Keratinocyte (primary cell): Measurements from ENCODE around the gene ATP9B. TPM values are rescaled to one million over a fixed set of nuclear protein-coding genes. Genes with fewer than 3 reads are reported as not detected.

Experiments used
- DNase-seq: peaks from one replicate; pipeline ENCODE4 v3.0.0-alpha.2; 2011; ENCODE audit warnings: low read depth, missing footprints, low spot score
- FAIRE-seq: peaks from 2 replicates; lab custom pipeline; 2011; peaks lifted over from hg19 to GRCh38; lab: Jason Lieb, UNC
- H2AFZ ChIP-seq: 2 replicates; pipeline ENCODE4 v1.6.0; 2012; ENCODE audit warnings: low read length, control low read depth, inconsistent platforms; ENCODE audit not compliant: control insufficient read depth
- H3K27ac ChIP-seq: 2 replicates; pipeline ENCODE4 v1.5.1; 2011; ENCODE audit warnings: low read length; ENCODE audit not compliant: control insufficient read depth, insufficient read depth
- H3K27me3 ChIP-seq: 3 replicates; pipeline ENCODE4 v1.6.0; 2011; ENCODE audit warnings: low read length; ENCODE audit not compliant: control insufficient read depth, insufficient read depth; ENCODE audit errors: extremely low read depth
- H3K36me3 ChIP-seq, 2 experiments: 2 replicates in 1 of 2; 3 replicates in 1 of 2; pipeline ENCODE4 v1.5.1; 2011; ENCODE audit warnings: low read length in 2 of 2, mild to moderate bottlenecking in 1 of 2; ENCODE audit not compliant: control insufficient read depth in 2 of 2, insufficient read depth in 2 of 2; ENCODE audit errors: extremely low read depth in 1 of 2
- H3K4me1 ChIP-seq: 3 replicates; pipeline ENCODE4 v1.5.1; 2011; ENCODE audit warnings: low read length; ENCODE audit not compliant: control insufficient read depth, insufficient read depth; ENCODE audit errors: extremely low read depth
- H3K4me2 ChIP-seq: 3 replicates; pipeline ENCODE4 v1.6.0; 2011; ENCODE audit warnings: low read depth, low read length; ENCODE audit not compliant: control insufficient read depth, insufficient read depth; ENCODE audit errors: extremely low read depth
- H3K4me3 ChIP-seq, 3 experiments: fragments of 200-600 bp in 1 of 3; sonication (generic) in 1 of 3; 2 replicates in 2 of 3; 3 replicates in 1 of 3; pipeline ENCODE4 v1.5.1; 2011 to 2016; ENCODE audit warnings: low read length in 3 of 3, mild to moderate bottlenecking in 3 of 3, control low read depth in 2 of 3, inconsistent platforms in 1 of 3, low read depth in 1 of 3, mixed read lengths in 1 of 3, mixed run types in 1 of 3, moderate library complexity in 1 of 3; ENCODE audit not compliant: control insufficient read depth in 2 of 3, insufficient read depth in 2 of 3; ENCODE audit errors: extremely low read depth in 1 of 3
- H3K79me2 ChIP-seq: 2 replicates; pipeline ENCODE4 v1.6.0; 2012; ENCODE audit warnings: low read length; ENCODE audit not compliant: control insufficient read depth, insufficient read depth
- H3K9ac ChIP-seq: 3 replicates; pipeline ENCODE4 v1.6.0; 2011; ENCODE audit warnings: low read length; ENCODE audit not compliant: control insufficient read depth, insufficient read depth; ENCODE audit errors: extremely low read depth
- H3K9me1 ChIP-seq: 3 replicates; pipeline ENCODE4 v1.6.0; 2011; ENCODE audit warnings: low read length; ENCODE audit not compliant: control insufficient read depth, insufficient read depth; ENCODE audit errors: extremely low read depth
- H3K9me3 ChIP-seq: 2 replicates; pipeline ENCODE4 v1.5.1; 2012; ENCODE audit warnings: low read depth, low read length; ENCODE audit not compliant: control insufficient read depth
- H4K20me1 ChIP-seq: 3 replicates; pipeline ENCODE4 v1.6.0; 2011; ENCODE audit warnings: low read length; ENCODE audit not compliant: control insufficient read depth, insufficient read depth; ENCODE audit errors: extremely low read depth
- EZH2 ChIP-seq: IDR thresholded peaks from one replicate; pipeline ENCODE4 v1.6.1; 2012; ENCODE audit warnings: inconsistent platforms, mild to moderate bottlenecking, low read length, moderate library complexity
- dilution Hi-C: fragments of 300-500 bp; cut with MboI; formaldehyde crosslinking; loops from one replicate; pipeline ENCODE4 v1.7.0; 2020; ENCODE audit warnings: low sequenced_read_pairs; ENCODE audit not compliant: extremely low pct_ligation_motif_present
- polyA plus RNA-seq, 5 experiments: library from polyadenylated mRNA; depleted of rRNA in 3 of 5; stranded (reverse) in 3 of 5; stranded (forward) in 1 of 5; unstranded in 1 of 5; fragments of >200 nt; gene quantifications; 1 replicate in 1 of 5; 2 replicates in 3 of 5; 3 replicates in 1 of 5; pipeline versions ENCODE4 v1.2.1 to v1.2.3, GENCODE V29; 2011 to 2012; ENCODE audit warnings: missing spikeins in 2 of 5, low read depth in 1 of 5, low replicate concordance in 1 of 5
- TF ChIP-seq, protein P1 (sequence below), 3 experiments: IDR thresholded peaks in 1 of 3; conservative IDR thresholded peaks in 1 of 3; optimal IDR thresholded peaks in 1 of 3; 2 replicates in 2 of 3; 3 replicates in 1 of 3; pipeline versions ENCODE3 to v1.5.1; 2011; ENCODE audit warnings: low read length in 3 of 3, mild to moderate bottlenecking in 3 of 3, moderate library complexity in 2 of 3, control low read depth in 1 of 3, inconsistent platforms in 1 of 3; ENCODE audit not compliant: insufficient read depth in 2 of 3; ENCODE audit errors: extremely low read depth in 1 of 3

Gene ATP9B
- polyA plus RNA-seq, 1 donor (not counting 4 experiments of a cell fraction or from before 2014, with no cell fraction given), result 16.1 TPM

- DNase-seq, result no peak
- Histone ChIP-seq H3K4me3 (no peak overlapping the region), H3K9me3 (no peaks in the 10 kb centered on the region), H3K4me1 (no peaks in the 10 kb centered on the region), H3K36me3 (no peaks in the 10 kb centered on the region), H3K27me3 (no peaks in the 10 kb centered on the region), H4K20me1 (no peaks in the 10 kb centered on the region), H3K27ac (no peak overlapping the region), H3K4me2 (no peak overlapping the region), H2AFZ (no peak overlapping the region), H3K79me2 (no peaks in the 10 kb centered on the region), H3K9ac (no peak overlapping the region), H3K9me1 (no peaks in the 10 kb centered on the region)
- TF ChIP-seq, protein P1, sequence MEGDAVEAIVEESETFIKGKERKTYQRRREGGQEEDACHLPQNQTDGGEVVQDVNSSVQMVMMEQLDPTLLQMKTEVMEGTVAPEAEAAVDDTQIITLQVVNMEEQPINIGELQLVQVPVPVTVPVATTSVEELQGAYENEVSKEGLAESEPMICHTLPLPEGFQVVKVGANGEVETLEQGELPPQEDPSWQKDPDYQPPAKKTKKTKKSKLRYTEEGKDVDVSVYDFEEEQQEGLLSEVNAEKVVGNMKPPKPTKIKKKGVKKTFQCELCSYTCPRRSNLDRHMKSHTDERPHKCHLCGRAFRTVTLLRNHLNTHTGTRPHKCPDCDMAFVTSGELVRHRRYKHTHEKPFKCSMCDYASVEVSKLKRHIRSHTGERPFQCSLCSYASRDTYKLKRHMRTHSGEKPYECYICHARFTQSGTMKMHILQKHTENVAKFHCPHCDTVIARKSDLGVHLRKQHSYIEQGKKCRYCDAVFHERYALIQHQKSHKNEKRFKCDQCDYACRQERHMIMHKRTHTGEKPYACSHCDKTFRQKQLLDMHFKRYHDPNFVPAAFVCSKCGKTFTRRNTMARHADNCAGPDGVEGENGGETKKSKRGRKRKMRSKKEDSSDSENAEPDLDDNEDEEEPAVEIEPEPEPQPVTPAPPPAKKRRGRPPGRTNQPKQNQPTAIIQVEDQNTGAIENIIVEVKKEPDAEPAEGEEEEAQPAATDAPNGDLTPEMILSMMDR (optimal IDR thresholded peaks at IDR 0.05 in 1 of 3, IDR thresholded peaks at IDR 0.05 in 1 of 3, conservative IDR thresholded peaks at IDR 0.05 in 1 of 3; ENCODE audit: extremely low read depth in 1 of 3, insufficient read depth in 2 of 3, low read length in 3 of 3), result no peak
- TF ChIP-seq EZH2, result no peak
- no peak for FAIRE-seq
- dilution Hi-C loops, result no loop called here
Measured at GRCh38 chr18:79227621-79228020, 158.4 kb downstream of the ATP9B start.

- H3K27me3 ChIP-seq, result no peaks in the 10 kb centered on the region
- no peak overlapping the region for H3K9ac ChIP-seq
- H3K4me2 ChIP-seq, result no peak overlapping the region
- no peaks in the 10 kb centered on the region for H4K20me1 ChIP-seq
- H3K79me2 ChIP-seq, result no peaks in the 10 kb centered on the region
- dilution Hi-C loops, result no loop called here
- H3K9me1 ChIP-seq, result no peaks in the 10 kb centered on the region
- no peaks in the 10 kb centered on the region for H3K9me3 ChIP-seq
- no peaks in the 10 kb centered on the region for H3K4me1 ChIP-seq
- H3K4me3 ChIP-seq, result no peak overlapping the region
- H3K27ac ChIP-seq, result no peak overlapping the region
- DNase-seq, result no peak
- H3K36me3 ChIP-seq, result no peaks in the 10 kb centered on the region
- no peak overlapping the region for H2AFZ ChIP-seq
- no peak for TF ChIP-seq EZH2
- TF ChIP-seq, protein P1 (optimal IDR thresholded peaks at IDR 0.05 in 1 of 3, IDR thresholded peaks at IDR 0.05 in 1 of 3, conservative IDR thresholded peaks at IDR 0.05 in 1 of 3; ENCODE audit: extremely low read depth in 1 of 3, insufficient read depth in 2 of 3, low read length in 3 of 3), result no peak
- no peak for FAIRE-seq
Measured at GRCh38 chr18:79229431-79229830, 160.2 kb downstream of the ATP9B start.
